GM21447 (cell line): Measurements from ENCODE around the gene VARS2.
A peak's percentile ranks its signal among the peaks of the same experiment; 100 is the strongest.
"Not testable (repeated sequence)": the region's sequence is repeated elsewhere in the genome, so short reads cannot be mapped to it uniquely, and the experiment has no call there.

Experiments
- ATAC-seq: cut with Tn5 transposase; IDR thresholded peaks from one replicate; pipeline ENCODE4 v1.9.1; 2021; ENCODE audit not compliant: unreplicated experiment

VARS2 gene

GRCh38 chr6:30914076-30914853, at the start of gene VARS2:
TSS of gene VARS2 (plus strand) at chr6:30914238. CDS start at chr6:30914837, 599 bp downstream.
- ATAC-seq: peak; percentile 82

GRCh38 chr6:30864325-30864724, 49.7 kb upstream of the VARS2 start:
- no peak for ATAC-seq

- ATAC-seq: not testable (repeated sequence)
Measured at GRCh38 chr6:30869241-30869749, 44.7 kb upstream of the VARS2 start.

- no peak for ATAC-seq
Measured at GRCh38 chr6:30870546-30870945, 43.5 kb upstream of the VARS2 start.

- ATAC-seq: no peak
Measured at GRCh38 chr6:30871592-30872183, 42.4 kb upstream of the VARS2 start.

GRCh38 chr6:30873137-30873640, 40.8 kb upstream of the VARS2 start:
- ATAC-seq: no peak

GRCh38 chr6:30873795-30874194, 40.2 kb upstream of the VARS2 start:
- not testable (repeated sequence) for ATAC-seq

DNA sequence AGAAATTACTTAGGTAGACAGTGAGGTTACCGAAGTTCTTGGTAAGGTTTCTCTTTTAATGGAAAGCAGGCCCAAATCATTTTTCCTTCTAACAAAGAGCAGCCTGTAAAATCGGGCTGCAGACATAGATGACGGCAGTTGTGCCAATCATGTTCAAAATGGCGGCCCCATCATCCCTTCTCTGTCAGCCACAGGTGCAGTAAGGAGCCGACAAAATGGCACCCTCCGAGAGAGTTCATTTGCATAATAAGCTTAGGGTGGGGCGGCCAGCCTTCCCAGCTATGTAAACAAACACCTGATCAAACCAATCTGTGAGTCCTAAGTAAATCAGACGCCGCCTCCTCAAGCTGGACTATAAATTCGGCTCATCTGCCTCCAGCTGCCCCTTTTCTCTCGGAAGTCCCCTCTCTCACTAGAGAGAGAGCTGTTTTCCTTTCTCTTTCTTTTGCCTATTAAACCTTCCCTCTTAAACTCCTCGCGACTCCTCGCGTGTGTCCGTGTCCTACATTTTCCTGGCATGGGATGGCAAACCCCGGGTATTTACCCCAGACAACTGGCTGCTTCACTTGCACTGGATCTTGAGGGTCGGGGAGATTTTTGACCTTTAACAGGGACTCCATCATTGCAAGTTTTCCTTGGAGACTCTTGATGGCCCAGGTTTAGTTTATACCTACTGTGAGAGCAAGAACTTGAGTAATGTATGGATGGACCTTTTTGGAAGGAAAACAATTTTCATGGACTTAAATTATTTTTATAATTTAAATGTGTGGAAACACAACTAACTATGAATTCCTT, 38.6 kb upstream of the VARS2 start:
- no peak for ATAC-seq

DNA sequence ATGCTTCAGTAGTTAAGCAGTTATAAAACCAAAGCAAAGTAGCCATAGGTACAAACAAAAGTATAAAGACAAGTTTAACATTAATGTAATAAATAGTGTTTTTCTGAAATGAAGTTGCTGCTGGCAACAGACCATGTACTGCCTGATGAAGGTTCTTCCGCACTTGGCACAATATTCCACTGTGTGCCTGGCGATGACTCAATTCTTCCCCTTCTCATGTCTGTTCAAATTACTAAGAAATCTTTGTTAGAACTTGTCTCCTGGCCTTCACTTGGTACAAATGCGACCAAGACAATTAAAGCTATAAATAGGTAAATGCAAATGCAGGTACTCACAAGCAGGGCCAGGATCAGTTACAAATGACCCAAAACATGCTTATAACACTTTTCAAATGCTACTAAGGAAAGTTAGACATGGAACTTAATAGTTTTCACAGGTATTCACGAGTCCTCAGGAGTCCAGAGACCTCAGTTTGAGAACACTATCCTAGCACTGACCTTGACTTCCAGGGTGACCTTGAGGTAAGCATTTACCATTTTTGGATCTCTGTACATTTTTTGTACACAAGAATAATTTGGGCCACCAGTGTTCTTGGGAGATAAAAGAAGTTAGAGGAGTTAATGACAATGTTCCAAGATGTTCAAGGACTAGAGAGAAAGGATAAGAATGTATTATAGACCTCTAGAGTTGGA, 37.9 kb upstream of the VARS2 start:
- ATAC-seq: no peak

DNA sequence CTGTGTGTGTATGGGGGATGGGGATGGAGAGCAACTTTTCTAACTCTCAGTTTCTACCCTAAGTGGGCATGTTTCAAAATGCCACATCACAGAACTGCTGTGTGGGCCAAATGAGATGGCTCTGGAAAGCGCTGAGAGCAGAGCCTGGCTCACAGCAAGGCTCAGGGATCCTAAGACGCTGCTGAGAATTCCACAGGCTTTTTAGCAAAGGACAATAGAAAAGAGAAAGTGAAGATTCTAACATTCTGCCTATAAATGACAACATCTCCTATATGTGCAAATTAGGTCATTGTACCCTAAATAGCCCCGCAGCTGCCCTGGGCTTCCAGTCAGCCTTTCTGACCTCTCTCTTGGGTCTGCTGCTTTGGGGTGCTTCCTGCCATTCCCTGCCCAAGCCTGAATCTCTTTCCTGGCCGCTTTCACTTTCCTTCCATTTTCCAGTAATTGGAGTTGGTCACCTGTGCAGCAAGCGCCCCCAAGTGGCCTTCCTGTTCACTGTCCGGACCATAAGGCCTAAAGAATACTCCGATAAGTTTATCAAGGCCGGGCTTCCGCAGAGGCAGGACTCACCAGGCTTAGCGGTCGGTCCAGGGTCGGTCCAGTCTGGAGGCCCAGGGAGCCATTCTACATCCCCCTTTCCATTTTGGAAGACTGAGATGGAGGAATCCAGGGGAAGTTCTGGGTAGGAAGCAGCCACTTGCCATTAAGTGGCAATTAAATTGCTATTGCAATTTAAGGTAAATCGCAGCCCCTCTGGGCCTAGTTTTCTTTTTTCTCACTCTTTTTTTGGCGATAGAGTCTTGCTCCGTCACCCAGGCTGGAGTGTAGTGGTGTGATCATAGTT, 36.4 kb upstream of the VARS2 start:
- ATAC-seq: no peak

DNA sequence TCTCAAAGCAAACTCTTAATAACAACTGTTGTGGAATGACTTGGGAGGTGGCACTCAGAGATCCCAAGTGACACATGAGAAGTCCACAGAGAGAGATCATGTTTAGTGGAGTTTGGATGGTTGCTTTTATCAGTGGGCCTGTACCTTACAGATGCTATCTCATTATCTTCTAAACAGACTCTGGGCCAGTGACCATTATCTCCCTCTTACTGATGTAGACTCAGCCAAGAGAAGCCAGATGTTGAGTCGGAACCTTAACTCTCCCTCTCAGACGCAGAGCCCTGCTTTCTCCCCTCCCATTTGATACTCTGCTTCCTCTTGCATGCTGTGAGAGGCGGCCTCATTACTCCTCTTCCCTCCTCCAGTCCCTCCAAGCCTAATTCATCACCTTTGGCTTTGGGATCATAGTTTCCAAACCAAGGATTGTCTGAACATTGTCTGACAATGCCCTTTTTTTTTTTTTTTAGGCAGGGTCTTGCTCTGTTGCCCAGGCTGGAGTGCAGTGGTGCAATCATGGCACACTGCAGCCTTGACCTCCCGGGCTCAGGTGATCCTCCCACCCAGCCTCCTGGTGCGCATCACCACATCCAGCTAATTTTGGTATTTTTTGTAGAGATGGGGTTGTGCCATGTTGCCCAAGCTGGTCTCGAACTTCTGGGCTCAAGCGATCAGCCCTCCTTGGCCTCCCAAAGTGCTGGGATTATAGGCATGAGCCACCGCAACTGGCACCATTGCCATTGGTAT, 34.2 kb upstream of the VARS2 start:
- no peak for ATAC-seq

GRCh38 chr6:30880698-30881252, 33.3 kb upstream of the VARS2 start:
- no peak for ATAC-seq

- ATAC-seq: no peak
Measured at GRCh38 chr6:30881392-30882203, 32.4 kb upstream of the VARS2 start.

- no peak for ATAC-seq
Measured at GRCh38 chr6:30882204-30882758, 31.8 kb upstream of the VARS2 start.

DNA sequence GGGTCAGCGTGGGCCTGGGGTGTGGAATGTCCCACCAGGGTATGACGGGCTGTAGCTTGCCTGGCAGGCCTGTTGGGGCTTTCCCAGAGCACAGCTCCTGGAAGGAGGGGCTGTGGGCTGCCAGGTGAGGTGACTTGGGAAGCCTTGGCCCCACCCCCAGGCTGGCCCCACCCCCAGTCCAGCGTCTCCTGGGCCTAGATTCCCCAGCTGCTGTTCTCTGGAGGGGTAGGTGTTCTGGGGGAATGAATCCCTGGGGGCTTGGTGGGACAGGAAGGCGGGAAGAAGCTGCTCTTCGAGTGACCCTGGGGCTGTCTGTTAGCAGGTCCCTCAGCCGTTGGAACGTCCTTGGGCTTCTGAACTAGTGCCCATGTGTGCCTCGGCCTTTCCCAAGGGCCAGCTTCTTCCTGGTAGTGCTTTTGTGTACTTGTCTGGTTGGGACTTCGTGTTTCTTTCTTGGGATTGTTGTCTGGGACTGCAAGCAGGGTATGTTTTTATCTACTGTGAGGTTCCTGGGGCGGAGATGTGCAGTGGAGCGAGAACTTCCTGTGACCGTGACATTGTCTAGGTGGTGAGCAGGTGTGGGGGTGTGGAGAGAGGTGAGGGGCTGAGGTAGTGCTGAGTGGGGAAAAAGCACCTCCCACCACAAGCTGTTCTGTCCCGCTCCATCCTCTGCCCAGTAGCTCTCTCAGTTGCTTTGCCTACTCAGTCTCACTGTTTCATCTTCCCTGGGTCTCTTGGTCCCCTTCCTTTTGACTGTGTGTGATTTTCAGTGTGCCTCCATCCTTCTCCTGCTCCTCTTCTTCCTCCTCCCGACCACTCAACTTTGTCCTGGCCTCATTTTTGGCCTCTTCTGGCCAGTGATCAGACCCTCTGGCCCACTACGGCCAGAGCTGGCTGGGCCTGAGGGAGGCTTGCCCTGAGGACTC, 31.0 kb upstream of the VARS2 start:
- no peak for ATAC-seq

- no peak for ATAC-seq
Measured at GRCh38 chr6:30883685-30884520, 30.1 kb upstream of the VARS2 start, which contains the start of gene DDR1. TSS of gene DDR1 (plus strand) at chr6:30884519. CDS start at chr6:30888730, 4,211 bp downstream.
